Esophagus muscularis mucosa (tissue), 4 donors: ENCODE data around the gene PCGF2. TPM values are rescaled to one million over a fixed set of nuclear protein-coding genes. Genes with fewer than 3 reads are reported as not detected.

Experiments
- DNase-seq: peaks from one replicate; pipeline ENCODE4 v3.0.0-alpha.2; 2017; ENCODE audit errors: extremely low spot score
- H3K27ac ChIP-seq, 4 donors: fragments of 200-600 bp; sonication (generic); replicated peaks in 1 of 4; 1 replicate in 3 of 4; 2 replicates in 1 of 4; pipeline ENCODE4 v1.5.1; 2016 to 2019; ENCODE audit warnings: mild to moderate bottlenecking in 1 of 4
- H3K27me3 ChIP-seq, 4 donors: fragments of 200-600 bp; sonication (generic); one replicate each; pipeline versions ENCODE4 v1.5.1 to v1.6.0; 2016 to 2019
- H3K36me3 ChIP-seq, 4 donors: fragments of 200-600 bp; sonication (generic); one replicate each; pipeline ENCODE4 v1.5.1; 2016 to 2019
- H3K4me1 ChIP-seq, 4 donors: fragments of 200-600 bp; sonication (generic); one replicate each; pipeline ENCODE4 v1.5.1; 2016 to 2019
- H3K4me3 ChIP-seq, 4 donors: fragments of 200-600 bp; sonication (generic); 1 replicate in 2 of 4; 2 replicates in 2 of 4; pipeline ENCODE4 v1.5.1; 2016 to 2019; ENCODE audit warnings: mild to moderate bottlenecking in 4 of 4, moderate library complexity in 1 of 4
- H3K9me3 ChIP-seq, 4 donors: fragments of 200-600 bp; sonication (generic); 1 replicate in 3 of 4; 2 replicates in 1 of 4; pipeline ENCODE4 v1.5.1; 2016 to 2019
- EP300 ChIP-seq: sonication (generic); formaldehyde crosslinking; IDR thresholded peaks from one replicate; pipeline ENCODE4 v1.6.1; 2017; ENCODE audit warnings: antibody characterized with exemption
- POLR2A ChIP-seq: fragments of 450-650 bp; IDR thresholded peaks from one replicate; pipeline ENCODE4 v1.6.1; 2017; ENCODE audit warnings: antibody characterized with exemption, moderate library complexity, mild to moderate bottlenecking, low read depth
- POLR2AphosphoS5 ChIP-seq, 2 donors: sonication (generic); formaldehyde crosslinking; IDR thresholded peaks; one replicate each; pipeline ENCODE4 v1.6.1; 2017; ENCODE audit warnings: antibody characterized with exemption in 2 of 2
- WGBS: methylation state at CpG from one replicate; pipeline ENCODE4 v1.1.5; 2018; 5-methylcytosine and 5-hydroxymethylcytosine counted together
- intact Hi-C: fragments of 100-400 bp; cut with DNase I; formaldehyde crosslinking; loops from one replicate; pipeline ENCODE4 v1.15.1; 2023
- total RNA-seq, 4 donors: library from RNA; depleted of rRNA; stranded (reverse); fragments of >200 nt; gene quantifications; one replicate each; pipeline versions ENCODE4 v1.1.0 to v1.2.1, GENCODE V29; 2016
- TF ChIP-seq, protein P1 (sequence below), 3 experiments: fragments of 200-600 bp in 2 of 3; fragments of 450-650 bp in 1 of 3; sonication (generic) in 2 of 3; IDR thresholded peaks; one replicate each; pipeline ENCODE4 v1.5.1; 2017 to 2019; ENCODE audit warnings: antibody characterized with exemption in 3 of 3, mild to moderate bottlenecking in 2 of 3, moderate library complexity in 1 of 3

PCGF2 gene
- total RNA-seq, 4 donors from 2014 or later = 10.3 to 15.7 (median 12.4) TPM

DNA sequence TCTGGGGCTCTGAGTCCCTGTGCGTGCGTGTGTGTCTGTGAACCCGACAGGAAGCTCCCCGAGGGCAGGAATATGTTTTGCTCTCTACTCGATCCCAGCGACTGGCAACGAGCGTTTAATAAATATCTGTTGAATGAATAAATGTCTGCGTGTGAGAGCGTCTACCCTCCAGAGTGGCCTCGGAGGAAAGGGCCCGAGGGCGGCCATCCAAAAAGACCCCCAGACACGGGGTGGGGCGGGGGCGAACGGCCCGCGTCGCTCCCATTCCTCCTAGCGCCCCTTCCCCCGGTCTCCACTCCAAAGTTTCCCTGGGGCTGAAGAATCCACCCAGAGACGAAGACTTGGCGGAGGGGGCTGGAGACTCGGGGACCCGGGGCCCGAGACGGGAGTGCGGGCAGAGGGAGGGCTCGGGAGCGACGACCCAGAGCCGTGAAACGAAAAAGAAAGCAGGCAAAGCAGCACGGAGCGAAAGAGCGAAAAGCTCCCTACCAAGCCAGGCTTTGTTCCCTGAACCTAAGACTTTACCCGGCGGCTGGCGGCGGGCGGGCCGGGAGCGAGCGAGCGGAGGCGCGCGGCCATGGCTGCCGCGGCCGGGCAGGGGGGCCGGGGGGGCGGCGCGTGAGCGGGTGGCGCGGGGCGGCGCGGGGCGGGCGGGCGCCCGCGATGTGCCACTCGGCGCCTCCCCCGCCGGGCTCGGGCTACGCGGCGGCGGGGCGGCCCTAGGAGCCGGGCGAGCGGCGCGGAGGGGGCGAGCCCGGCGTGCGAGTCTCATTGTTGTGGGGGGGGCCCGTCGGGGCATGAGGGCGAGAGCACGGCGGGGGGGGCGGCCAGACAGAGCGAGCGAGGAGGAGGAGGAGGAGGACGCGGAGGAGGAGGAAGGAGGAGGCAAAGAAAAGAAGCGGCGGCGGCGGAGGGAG lies 43.3 kb downstream of the PCGF2 start, which contains the start of gene MLLT6:
Gene MLLT6 (plus strand): TSS at position 668 of the 917 bp plus-strand sequence. CDS start 360 bp downstream, outside the sequence.
- intact Hi-C loops = loop anchor here (5.0 kb wide), 1 partner anchor 42 kb away; the partner anchor contains the start of gene PCGF2
- no peaks in the 10 kb centered on the region for H3K9me3 ChIP-seq
- H3K27me3 ChIP-seq = no peaks in the 10 kb centered on the region
- under 1% methylated on average over 70 of the region's 100 CpGs for WGBS
- H3K27ac ChIP-seq = peak within 1 kb of the TSS; percentile 94 to 98 (median 96)
- peaks cover 22 to 61% (median 54%) of the 10 kb centered on the region in 4 donors for H3K4me1 ChIP-seq
- peak within 1 kb of the TSS; percentile 67 to 99 (median 90) for H3K4me3 ChIP-seq
- no peak for DNase-seq
- TF ChIP-seq, protein P1, sequence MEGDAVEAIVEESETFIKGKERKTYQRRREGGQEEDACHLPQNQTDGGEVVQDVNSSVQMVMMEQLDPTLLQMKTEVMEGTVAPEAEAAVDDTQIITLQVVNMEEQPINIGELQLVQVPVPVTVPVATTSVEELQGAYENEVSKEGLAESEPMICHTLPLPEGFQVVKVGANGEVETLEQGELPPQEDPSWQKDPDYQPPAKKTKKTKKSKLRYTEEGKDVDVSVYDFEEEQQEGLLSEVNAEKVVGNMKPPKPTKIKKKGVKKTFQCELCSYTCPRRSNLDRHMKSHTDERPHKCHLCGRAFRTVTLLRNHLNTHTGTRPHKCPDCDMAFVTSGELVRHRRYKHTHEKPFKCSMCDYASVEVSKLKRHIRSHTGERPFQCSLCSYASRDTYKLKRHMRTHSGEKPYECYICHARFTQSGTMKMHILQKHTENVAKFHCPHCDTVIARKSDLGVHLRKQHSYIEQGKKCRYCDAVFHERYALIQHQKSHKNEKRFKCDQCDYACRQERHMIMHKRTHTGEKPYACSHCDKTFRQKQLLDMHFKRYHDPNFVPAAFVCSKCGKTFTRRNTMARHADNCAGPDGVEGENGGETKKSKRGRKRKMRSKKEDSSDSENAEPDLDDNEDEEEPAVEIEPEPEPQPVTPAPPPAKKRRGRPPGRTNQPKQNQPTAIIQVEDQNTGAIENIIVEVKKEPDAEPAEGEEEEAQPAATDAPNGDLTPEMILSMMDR (IDR thresholded peaks at IDR 0.05) = no peak
- peak; percentile 8 for TF ChIP-seq POLR2A
- TF ChIP-seq EP300 = no peak
- peak; percentile 46 to 58 for TF ChIP-seq POLR2AphosphoS5 (IDR thresholded peaks at IDR 0.05)
- H3K36me3 ChIP-seq = peaks cover 7 to 27% (median 24%) of the 10 kb centered on the region in 4 donors

DNA sequence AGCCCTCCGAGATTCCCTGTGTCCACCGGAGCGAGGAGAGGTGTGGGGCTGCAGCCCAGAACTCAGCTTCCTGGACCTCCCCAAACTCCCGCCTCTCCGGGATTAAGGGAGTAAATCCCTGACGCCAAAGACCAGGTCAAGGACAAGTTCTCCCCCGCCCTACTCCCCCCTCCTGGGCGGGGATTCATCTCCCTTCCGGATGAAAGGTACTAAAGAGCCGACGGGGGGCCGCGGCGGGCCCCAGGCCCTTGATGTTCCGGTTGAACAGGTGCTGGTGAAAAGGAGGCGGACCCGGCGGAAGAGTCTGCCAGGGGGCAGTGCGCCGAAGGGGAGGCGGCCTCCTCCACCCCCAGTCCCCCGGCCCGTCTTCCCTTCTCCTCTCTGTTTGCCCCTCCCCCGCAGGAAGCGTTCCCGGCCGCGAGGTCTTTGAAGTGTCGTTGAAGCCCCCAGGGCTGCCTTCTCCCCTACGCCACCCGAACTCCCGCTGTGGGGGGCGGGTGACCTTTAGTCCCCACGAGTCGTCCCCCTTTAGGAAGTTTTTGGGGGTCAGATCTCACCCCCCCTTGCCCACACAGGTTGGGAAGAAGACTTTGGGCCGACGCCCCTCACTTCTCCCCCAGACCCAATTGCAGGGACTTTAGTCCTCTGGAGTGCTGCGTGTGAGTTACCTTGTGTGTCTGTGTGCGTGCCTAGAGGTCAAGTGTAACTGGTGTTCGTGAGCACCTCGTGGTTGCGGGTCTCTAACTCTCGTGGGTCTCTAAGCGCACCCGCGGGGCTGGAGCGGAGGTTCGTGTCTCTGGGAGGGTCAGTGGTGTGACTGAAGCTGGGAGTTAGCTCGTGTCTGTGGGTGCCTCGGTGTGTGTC lies 44.2 kb downstream of the PCGF2 start:
- DNase-seq = peak; percentile 94
- TF ChIP-seq POLR2AphosphoS5 (IDR thresholded peaks at IDR 0.05) = peak; percentile 53 to 73
- TF ChIP-seq, protein P1 (IDR thresholded peaks at IDR 0.05) = no peak
- Histone ChIP-seq H3K4me1 (peaks cover 22 to 59% (median 54%) of the 10 kb centered on the region in 4 donors), H3K9me3 (no peaks in the 10 kb centered on the region), H3K27ac (peak overlapping the region; percentile 94 to 98 (median 96)), H3K36me3 (peaks cover 0 to 18% (median 15%) of the 10 kb centered on the region in 4 donors), H3K27me3 (no peaks in the 10 kb centered on the region), H3K4me3 (peak overlapping the region; percentile 67 to 99 (median 90))
- WGBS = 3% methylated on average over 24 of the region's 50 CpGs
- intact Hi-C loops = loop anchor here (5.0 kb wide), 1 partner anchor 43 kb away; the partner anchor contains the start of gene PCGF2

DNA sequence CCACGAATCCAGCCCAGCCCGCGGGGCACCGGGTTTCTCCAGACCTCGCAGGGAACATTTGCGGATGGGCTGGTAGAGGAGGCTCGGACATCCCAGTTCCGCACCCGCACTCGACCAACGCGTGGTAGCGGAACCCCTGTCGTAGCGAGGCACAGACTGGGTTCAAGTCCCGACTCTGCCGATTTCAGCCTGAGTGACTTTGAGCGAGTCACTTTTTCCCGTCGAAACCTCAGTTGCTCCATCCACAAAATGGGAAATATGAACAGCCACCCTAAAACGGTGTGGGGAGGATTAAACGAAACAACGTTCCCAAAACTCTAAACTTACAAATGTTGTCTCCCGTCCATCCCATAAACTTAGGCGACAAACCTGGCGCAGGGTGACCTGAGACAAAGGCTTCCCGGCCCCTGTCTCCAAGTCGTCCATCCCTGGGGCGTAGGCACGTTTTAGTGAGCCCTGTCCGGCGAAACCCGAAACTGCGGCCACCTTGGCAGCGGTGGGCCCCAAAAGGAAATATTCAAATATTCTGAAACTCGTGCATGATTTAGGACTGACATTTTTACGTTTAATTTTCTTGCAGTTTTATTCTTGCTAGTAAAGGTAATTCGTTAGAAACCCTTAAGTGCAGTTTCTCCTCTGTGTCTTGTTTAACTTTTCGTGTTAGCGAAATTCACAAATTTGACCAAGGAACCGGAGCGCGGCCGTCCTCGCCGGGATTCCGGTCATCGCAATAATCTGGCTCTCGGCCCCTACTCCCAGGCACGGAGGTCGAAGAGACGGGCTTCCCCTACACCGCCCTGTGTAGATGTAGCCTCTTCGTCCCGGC lies 45.0 kb downstream of the PCGF2 start:
- TF ChIP-seq POLR2A = no peak
- TF ChIP-seq, protein P1 (IDR thresholded peaks at IDR 0.05) = no peak
- peaks cover 22 to 56% (median 52%) of the 10 kb centered on the region in 4 donors for H3K4me1 ChIP-seq

More for the DNA sequence above, 45.0 kb downstream of the PCGF2 start:
- Histone ChIP-seq H3K36me3 (peaks cover 0 to 10% (median 10%) of the 10 kb centered on the region in 4 donors), H3K9me3 (no peaks in the 10 kb centered on the region), H3K27me3 (no peaks in the 10 kb centered on the region), H3K4me3 (peak overlapping the region; percentile 67 to 99 (median 90)), H3K27ac (peak overlapping the region; percentile 94 to 98 (median 96))
- no peak for DNase-seq
- intact Hi-C loops = loop anchor here (5.0 kb wide), 1 partner anchor 44 kb away; the partner anchor contains the start of gene PCGF2
- WGBS = 2% methylated on average over 48 of the region's 55 CpGs
